Measurements from ENCODE around the gene ABLIM3. TPM values are rescaled to one million over a fixed set of nuclear protein-coding genes. Genes with fewer than 3 reads are reported as not detected.

Gene ABLIM3
- total RNA-seq, 1 experiment from 2014 or later: 14.3 TPM

GRCh38 chr5:149298842-149299404 lies 157.6 kb downstream of the ABLIM3 start (continued):
- TF ChIP-seq, protein P1, sequence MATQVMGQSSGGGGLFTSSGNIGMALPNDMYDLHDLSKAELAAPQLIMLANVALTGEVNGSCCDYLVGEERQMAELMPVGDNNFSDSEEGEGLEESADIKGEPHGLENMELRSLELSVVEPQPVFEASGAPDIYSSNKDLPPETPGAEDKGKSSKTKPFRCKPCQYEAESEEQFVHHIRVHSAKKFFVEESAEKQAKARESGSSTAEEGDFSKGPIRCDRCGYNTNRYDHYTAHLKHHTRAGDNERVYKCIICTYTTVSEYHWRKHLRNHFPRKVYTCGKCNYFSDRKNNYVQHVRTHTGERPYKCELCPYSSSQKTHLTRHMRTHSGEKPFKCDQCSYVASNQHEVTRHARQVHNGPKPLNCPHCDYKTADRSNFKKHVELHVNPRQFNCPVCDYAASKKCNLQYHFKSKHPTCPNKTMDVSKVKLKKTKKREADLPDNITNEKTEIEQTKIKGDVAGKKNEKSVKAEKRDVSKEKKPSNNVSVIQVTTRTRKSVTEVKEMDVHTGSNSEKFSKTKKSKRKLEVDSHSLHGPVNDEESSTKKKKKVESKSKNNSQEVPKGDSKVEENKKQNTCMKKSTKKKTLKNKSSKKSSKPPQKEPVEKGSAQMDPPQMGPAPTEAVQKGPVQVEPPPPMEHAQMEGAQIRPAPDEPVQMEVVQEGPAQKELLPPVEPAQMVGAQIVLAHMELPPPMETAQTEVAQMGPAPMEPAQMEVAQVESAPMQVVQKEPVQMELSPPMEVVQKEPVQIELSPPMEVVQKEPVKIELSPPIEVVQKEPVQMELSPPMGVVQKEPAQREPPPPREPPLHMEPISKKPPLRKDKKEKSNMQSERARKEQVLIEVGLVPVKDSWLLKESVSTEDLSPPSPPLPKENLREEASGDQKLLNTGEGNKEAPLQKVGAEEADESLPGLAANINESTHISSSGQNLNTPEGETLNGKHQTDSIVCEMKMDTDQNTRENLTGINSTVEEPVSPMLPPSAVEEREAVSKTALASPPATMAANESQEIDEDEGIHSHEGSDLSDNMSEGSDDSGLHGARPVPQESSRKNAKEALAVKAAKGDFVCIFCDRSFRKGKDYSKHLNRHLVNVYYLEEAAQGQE (IDR thresholded peaks at IDR 0.05; ENCODE audit: low read depth): no peak
- no peak for TF ChIP-seq ZFX (IDR thresholded peaks at IDR 0.05)
- TF ChIP-seq MAX (IDR thresholded peaks at IDR 0.05): no peak
- no peak for TF ChIP-seq EZH2phosphoT487 (IDR thresholded peaks at IDR 0.05; ENCODE audit: borderline replicate concordance)
- no peak for TF ChIP-seq ZNF274 (IDR thresholded peaks at IDR 0.05; ENCODE audit: low read depth, low read length)
- no peak for TF ChIP-seq YY1 (IDR thresholded peaks at IDR 0.05; ENCODE audit: extremely low read depth, insufficient replicate concordance, low read depth, low read length)
- no peak for TF ChIP-seq SRF (IDR thresholded peaks at IDR 0.05; ENCODE audit: low read depth)
- TF ChIP-seq SIN3A (IDR thresholded peaks at IDR 0.05; ENCODE audit: low read depth): no peak
- no peak for TF ChIP-seq FOSL1 (IDR thresholded peaks at IDR 0.05; ENCODE audit: low read depth)
- TF ChIP-seq CEBPB (IDR thresholded peaks at IDR 0.05; ENCODE audit: low read depth): no peak

GRCh38 chr5:149299451-149300054 lies 158.3 kb downstream of the ABLIM3 start:
- no peaks in the 10 kb centered on the region for H3K9me3 ChIP-seq (ENCODE audit: control insufficient read depth in 1 of 2, insufficient read depth in 1 of 2, low read depth in 1 of 2, low read length in 2 of 2)
- H3K4me1 ChIP-seq (ENCODE audit: control insufficient read depth in 1 of 2, insufficient read depth in 2 of 2, low read length in 2 of 2): peaks cover 0 to 13% of the 10 kb centered on the region in 2 experiments; a peak in 3 of 4 replicates
- H3K4me2 ChIP-seq (ENCODE audit: low read length): no peak overlapping the region
- H4K20me1 ChIP-seq (ENCODE audit: insufficient read depth): no peaks in the 10 kb centered on the region
- no peak overlapping the region for H3K9ac ChIP-seq (ENCODE audit: low read length)
- no peaks in the 10 kb centered on the region for H3K27me3 ChIP-seq (ENCODE audit: insufficient read depth, low read length)
- POLR2A ChIA-PET: no interaction called here
- no TSS peak for BruUV-seq (replicated peaks)
- no peaks in the 10 kb centered on the region for H3K79me2 ChIP-seq (ENCODE audit: insufficient read depth, low read length)
- ATAC-seq (no peak), DNase-seq (ENCODE audit: low read depth, low spot score) (no peak)
- intact Hi-C loops (cut with micrococcal nuclease): no loop called here
- no peaks in the 10 kb centered on the region for H3K9me2 ChIP-seq (ENCODE audit: insufficient read depth)
- H3K27ac ChIP-seq (ENCODE audit: low read depth, low read length): no peak overlapping the region
- RAD21 ChIA-PET (ENCODE audit: low non-redundant PET in 1 of 2, low total read pairs in 2 of 2, uncharacterized antibody in 2 of 2, unreplicated experiment in 2 of 2): no interaction called here
- no peaks in the 10 kb centered on the region for H3K36me3 ChIP-seq (ENCODE audit: control insufficient read depth in 1 of 2, insufficient read depth in 2 of 2, low read length in 2 of 2)
- no peak overlapping the region for H3K4me3 ChIP-seq (replicated peaks in 1 of 2; ENCODE audit: low read depth in 1 of 2, low read length in 2 of 2)
- CTCF ChIA-PET: no interaction called here
- H2AFZ ChIP-seq (ENCODE audit: low read depth, low read length, poor library complexity, severe bottlenecking): no peak overlapping the region
- no peak for TF ChIP-seq SRF (IDR thresholded peaks at IDR 0.05; ENCODE audit: low read depth)
- TF ChIP-seq ELF1 (IDR thresholded peaks at IDR 0.05; ENCODE audit: borderline replicate concordance, low read depth): no peak
- TF ChIP-seq EZH2 (IDR thresholded peaks at IDR 0.05): no peak
- TF ChIP-seq EGR1 (IDR thresholded peaks at IDR 0.05; ENCODE audit: low read depth): no peak
- no peak for TF ChIP-seq EZH2phosphoT487 (IDR thresholded peaks at IDR 0.05; ENCODE audit: borderline replicate concordance)
- no peak for TF ChIP-seq CEBPB (IDR thresholded peaks at IDR 0.05; ENCODE audit: low read depth)
- TF ChIP-seq JUND (IDR thresholded peaks at IDR 0.05): no peak
- TF ChIP-seq RAD21 (IDR thresholded peaks at IDR 0.05; ENCODE audit: low read depth): no peak
- no peak for TF ChIP-seq SIN3A (IDR thresholded peaks at IDR 0.05; ENCODE audit: low read depth)
- no peak for TF ChIP-seq CTCF (IDR thresholded peaks at IDR 0.05 in 2 of 3, conservative IDR thresholded peaks at IDR 0.05 in 1 of 3; ENCODE audit: borderline replicate concordance in 1 of 3, insufficient read depth in 1 of 3, low read depth in 2 of 3, low read length in 2 of 3)
- TF ChIP-seq POLR2AphosphoS5 (IDR thresholded peaks at IDR 0.05; ENCODE audit: low read depth, low read length): no peak
- TF ChIP-seq, protein P2, sequence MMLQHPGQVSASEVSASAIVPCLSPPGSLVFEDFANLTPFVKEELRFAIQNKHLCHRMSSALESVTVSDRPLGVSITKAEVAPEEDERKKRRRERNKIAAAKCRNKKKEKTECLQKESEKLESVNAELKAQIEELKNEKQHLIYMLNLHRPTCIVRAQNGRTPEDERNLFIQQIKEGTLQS (IDR thresholded peaks at IDR 0.05): no peak

Measured in HCT116 (cell line).